GM18499 (cell line): ENCODE data around the gene CCDC192.

Experiments
- ATAC-seq: cut with Tn5 transposase; IDR thresholded peaks from one replicate; pipeline ENCODE4 v1.9.1; 2021; ENCODE audit warnings: moderate number of reproducible peaks; ENCODE audit not compliant: insufficient read depth, unreplicated experiment

The CCDC192 gene

DNA sequence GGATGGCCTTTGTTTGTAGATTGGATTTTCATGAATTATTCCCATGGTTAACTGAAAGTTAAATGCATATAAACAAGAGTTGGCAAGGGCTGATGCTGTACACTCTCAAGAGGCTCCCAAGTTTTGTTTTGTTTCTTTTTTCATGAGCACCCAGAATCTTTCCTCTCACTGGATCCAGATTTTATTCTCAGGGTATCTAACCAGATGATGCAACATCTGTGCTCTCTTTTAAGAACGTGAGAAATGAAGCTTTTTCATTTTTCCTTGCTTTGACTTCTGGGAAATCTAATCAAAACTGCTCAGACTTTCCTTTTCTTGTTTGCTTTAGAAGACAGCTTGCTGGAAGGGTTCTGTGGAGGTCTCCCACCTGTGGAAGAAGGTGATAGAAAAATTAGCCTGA, 237.7 kb downstream of the CCDC192 start:
- ATAC-seq: no peak

DNA sequence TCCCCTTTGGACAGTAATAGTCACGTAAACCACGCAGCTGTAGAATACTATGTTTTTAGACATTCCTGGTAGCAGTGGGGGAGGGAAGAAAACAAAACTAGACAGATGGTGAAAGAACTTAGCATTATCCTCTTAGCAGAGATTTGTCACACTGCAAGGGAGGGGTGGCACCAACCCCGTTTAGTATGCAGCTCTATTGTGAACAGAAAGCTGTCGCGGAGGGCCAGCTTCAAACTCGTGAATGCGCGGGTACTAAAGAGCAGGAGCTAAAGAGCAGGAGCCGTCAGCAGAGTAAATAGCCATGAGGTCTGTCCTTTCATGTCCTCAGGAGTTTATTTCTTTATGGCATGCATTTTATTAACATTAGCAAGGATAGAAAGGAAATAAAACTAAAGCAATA, 238.5 kb downstream of the CCDC192 start:
- ATAC-seq: no peak

DNA sequence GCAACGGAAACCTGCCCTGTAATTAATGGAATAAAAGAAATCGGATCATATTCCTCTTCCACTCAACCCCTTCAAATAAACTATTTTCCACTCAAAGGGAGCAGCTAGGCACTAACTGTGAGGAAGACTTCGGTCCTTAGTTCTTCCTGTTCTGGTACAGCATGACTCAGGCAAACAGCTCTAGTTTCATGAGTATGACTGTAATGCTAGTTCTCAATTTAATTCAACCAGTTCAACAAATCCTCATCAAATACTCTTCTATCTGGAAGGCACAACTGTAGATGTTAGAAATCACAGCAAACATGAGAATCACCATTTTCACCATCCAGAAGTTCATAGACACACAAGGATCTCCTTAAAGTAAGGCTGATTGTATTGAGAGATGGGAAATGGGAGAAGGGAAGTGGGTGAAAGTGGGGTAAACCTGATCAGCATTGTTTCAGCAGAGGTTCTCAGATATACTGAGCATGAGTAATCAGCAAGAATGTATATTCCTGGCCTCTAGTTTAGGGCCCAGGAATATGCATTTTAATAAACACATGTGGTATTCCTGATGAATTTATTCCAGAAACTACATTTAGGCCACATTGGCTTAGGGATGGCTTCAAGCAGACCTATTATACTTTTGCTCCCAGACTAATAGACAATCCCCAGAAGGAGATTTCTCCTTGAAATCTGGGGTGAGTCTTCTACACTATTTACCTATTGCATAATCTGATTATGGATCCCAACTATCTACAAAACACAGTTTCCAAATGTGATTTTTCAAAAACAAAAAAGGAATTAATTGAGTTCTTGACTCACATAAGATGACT, 239.3 kb downstream of the CCDC192 start:
- ATAC-seq: no peak

DNA sequence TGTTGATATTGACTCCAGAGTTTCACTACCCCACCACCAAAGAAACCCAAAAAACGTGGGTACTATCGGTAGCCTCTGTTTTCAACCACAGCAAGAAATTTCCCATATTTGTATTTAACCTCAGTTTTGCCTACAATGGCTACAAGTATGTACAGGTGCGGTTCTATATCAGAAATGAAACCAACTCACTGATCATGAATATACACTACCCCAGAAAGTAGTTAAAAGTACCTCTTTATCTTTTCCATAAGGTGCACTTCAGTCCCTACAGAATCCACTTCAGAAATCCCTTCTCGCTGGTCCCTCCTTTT, 239.8 kb downstream of the CCDC192 start:
- peak; percentile 76 for ATAC-seq

DNA sequence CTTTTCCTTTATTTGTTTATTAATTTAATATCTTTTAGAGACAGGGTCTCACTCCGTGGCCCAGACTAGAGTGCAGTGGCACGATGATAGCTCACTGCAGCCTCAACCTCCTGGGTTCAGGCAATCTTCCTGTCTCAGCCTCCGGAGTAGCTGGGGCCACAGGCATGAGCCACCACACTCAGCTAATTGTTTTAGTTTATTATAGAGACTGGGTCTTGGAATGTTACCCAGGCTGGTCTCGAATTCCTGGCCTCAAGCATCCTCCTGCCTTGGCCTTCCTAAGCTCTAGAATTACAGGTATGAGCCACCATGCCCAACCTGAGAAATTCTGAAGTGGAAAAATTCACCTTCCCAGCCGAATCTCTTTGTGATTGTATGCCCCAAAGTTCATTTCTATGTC, 240.9 kb downstream of the CCDC192 start:
- ATAC-seq: no peak

DNA sequence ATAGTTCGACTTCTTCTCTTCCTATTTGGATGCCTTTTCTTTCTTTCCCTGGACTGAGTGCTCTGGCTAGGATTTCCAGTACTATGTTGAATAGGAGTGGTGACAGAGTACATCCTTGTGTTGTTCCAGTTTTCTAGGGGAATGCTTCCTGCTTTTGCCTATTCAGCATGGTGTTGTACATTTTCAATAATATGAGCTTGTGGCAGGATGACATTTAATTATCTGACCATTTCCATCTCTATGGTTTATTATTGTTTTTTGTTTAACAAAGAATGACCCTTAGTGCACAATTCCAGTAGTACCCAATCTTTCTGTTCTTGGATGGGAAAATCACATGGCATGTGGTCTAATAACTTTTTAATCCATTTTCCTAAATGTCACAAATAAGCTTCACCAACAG, 244.8 kb downstream of the CCDC192 start:
- ATAC-seq: no peak

DNA sequence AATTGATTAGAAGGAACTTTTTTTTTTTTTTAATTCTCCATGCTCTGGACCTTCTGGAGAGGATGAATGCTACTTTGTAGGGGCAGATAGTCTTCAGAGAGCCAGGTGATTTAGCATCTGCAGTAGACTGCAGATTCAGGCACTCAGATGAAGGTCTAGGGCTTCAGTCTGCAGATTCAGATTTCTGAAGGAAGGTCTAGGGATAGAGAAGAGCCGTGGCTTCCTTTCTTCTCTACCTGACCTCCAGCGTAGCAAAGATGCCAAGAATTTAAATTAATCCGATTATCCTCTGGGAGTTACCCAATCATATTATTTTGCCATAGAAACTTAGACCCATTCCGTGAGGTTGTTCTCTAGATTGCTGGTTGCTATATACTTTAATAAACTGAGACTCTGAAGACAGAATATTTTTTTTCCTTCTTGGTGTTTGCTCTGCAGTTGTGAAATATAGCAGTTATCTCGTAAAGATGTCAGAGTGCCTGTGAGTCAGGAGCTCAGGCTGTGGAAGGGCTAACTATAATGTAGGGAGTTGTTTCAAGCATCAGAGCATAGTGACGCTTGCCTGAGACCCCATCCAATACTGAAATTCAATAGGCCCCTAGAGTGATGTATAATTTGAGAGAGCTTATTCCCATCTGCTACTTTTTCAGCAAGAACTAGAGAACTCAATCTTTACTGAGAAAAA, 247.7 kb downstream of the CCDC192 start:
- ATAC-seq: no peak

DNA sequence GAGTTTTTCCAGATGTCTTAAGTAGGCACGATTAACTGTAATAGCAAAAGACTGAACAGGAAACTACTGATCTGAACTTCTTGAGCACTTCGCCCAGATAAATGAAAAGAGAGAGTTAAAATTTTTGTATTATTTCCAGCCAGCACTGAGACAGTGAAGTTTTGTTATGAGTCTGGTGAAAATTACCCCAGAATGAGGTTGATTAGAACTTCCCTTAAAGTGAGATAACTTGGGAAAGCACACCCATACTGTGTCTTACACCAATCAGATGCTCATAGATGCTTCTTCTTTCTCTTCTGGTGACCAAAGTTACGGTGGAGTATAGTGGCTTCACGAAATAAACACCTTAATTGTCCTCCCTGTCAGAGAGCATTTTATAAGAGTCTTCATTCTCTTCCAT, 248.6 kb downstream of the CCDC192 start:
- ATAC-seq: no peak

DNA sequence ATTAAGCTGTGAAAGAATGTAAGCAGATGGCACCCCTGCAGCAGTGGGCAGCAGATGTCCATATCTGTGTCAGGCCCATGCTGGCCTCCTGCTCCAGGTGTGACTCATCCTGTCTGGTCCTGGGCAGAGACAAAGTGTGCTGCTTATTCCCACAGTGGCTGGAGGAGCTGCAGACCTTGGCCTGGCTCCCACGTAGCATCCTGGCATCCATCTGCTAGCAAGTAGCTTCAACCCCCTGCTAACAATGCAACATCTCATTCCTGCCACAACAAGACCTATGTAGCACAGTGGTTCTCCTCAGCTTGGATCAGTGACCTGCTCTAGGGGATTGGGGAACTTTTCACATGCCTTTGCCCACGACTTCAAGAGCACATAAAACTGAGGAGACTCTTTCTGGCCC, 254.0 kb downstream of the CCDC192 start:
- no peak for ATAC-seq

DNA sequence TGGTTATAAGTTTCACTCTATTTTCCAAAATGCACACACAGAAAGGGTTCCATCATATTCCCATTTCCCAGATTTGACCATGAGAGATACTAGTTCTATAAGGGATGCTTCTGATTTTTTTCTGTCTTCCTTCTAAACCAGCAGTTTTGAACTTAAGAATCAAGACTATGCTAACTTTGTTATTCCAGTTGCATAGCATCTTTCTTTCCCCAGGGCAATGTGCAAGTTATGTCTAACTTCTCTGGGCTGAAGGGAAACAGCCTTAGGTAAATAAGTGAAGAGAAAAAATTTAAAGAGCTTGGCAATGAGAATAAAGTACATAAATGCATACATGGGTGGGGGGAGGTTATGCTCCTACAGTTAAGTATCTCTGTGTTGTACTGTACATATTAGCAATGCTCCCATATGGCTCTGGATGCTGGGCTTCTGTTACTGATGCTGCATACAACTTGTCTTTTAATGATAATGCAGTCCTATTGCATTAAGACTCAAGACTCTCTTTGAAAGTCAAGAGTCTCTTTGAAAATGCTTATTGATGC, 254.6 kb downstream of the CCDC192 start:
- no peak for ATAC-seq

DNA sequence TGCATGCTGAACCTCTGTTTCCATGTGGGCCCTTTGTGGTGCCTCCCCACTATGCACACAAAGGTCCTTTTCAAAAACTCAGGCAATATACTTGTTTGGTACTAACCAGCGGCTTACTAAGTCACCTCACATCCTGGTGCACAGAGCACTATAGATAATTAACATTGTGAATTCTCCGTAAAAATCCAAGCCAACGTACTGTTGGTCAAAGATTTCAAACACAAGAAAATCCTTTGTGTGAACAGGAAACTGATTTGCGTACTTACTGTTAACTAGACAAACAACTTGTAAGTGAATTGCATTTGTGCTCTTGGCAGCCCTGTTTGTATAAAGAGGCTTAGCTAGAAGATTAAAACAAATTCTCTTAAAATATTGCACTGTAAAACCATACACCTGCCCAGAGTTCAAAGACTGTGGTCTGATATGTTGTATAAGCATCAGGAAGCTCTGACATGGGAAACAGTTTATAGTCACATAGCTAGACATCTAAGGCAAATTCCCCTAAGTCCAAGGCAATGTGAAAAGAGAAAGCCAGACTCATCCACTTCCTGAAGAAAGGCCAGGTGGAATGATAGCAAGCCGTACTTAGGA, 255.3 kb downstream of the CCDC192 start:
- no peak for ATAC-seq

DNA sequence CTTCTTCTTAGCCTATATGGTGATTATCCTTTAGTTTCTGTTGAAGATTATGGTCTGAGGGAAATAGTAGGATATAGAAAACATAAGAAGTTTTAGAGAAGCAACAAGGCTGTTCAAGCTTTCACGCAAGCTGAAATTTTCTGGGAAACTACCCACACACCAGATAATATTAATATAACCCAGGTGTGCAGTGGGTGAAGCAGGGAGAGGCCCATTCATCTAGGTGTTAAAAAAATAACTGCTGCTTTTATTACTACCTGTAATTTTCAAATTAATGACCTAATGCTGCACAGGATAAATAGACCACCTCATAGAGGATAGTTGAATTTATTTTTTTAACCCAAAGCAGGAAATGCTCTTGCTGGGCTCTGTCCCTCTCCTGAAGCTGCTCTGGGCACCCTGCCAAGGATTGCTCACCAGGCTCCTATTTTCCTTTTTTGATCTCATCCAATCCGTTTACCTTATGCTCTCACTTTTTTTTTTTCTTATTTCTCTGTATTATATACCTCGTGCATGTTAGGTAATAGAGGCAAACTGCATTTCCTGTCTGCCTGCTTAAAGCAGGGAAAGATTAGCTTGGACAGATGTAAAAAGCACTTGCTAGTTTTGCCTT, 256.1 kb downstream of the CCDC192 start:
- no peak for ATAC-seq

DNA sequence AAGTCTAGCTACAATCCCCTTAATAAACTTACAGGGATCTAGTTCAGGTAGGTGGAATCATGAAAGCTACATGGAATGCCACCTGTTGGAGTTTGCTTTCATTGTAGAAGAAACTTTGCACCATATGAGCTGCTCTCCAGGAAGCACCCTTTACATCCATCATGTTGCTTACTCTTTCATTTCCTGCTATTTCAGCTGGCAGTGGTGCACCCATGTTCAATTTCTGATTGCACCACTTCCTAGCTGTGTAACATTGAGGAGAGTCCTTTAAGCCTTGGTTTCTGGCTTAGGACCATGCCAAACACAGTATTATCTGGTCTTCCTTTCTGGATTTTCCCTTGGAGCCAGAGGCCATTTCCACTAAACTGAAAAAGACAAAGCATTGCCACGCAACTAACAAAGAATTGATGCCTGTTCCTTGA, 257.1 kb downstream of the CCDC192 start:
- ATAC-seq: no peak

DNA sequence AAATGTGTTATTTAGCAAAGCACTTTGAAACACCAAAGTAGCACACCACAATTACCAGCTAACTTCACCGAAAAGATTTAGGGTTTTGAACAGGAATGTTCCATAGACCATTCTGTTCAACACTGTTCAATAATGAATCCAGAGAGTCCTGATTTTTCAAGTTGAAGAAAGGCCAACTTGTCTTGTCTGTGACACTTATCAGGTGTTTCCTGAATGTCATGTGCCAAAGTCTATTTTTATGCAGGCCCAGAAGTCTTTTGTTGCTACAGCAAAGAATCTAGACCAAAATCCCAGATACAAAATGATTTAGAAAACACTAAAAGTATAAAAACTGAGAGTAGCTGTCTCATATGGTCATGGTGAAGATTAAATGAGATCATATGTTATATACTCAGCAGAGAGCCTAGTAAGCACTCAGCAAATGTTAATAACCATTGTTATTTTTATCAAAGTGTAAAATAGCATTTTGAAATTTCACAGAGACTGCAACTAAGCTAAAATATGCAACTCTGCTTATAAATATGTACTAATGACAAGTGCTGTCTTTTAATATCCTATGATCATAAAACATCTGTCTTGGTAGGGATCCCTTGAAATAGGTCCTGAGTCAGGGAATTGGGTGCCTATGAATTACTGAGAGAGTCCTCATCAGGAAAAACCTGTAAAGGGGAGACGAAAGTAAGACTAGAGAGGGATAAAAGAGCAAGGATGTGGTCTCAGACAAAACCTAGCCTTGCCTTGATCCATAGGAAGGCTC, 258.0 kb downstream of the CCDC192 start:
- ATAC-seq: no peak

DNA sequence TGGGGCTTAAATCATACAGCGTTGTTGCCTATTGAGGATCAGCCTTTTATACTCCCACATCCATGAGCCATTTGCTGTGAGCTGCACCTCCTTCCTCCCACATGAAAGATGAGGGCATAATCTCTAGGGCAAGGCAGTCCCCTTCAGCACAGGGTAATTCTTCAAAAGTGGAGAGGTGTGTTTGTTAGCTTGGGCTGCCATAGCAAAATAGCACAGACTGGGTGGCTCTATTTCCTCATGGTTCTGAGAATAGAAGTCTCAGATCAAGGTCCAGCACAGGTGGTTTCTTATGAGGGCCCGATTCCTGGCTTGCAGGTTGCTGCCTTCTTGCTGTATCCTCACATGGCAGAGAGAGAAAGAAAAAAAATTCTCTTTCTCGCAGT, 258.6 kb downstream of the CCDC192 start:
- no peak for ATAC-seq

DNA sequence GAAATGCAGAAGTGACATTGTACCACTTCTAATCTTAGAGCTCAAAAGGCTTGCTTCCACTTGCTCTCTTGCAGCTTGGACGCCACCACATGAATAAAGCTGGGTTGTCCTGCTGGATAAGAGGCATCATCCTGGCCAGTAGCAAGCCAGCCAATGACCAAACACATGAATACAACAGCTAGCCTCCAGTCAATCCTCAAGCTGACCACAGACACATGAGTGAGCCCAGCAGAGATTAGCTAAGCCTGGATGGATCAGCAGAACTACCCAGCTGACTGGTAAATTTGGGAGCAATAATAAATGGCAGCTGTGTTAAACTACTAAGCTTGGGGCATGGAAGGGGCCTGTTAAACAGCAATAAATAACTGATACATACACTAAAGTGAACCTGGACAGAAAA, 259.3 kb downstream of the CCDC192 start:
- no peak for ATAC-seq

DNA sequence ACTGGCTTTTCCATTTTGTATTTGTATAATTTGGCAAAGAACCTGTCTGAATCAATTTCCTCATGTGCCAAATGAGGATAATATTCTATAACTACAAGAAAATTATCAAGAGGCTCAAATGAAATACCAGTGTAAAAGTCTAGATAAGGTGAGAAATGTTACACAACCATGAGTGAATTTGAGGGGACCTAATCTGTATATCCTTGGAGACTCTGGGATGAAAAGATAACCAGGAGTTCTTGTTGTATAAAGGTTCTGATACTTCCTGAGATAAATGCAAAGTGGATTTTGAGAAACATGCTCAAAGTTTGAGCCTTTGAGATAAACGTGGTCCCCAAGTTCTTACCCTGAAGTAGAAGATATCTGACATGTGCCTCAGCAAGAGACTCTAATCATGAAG, 260.0 kb downstream of the CCDC192 start:
- no peak for ATAC-seq

DNA sequence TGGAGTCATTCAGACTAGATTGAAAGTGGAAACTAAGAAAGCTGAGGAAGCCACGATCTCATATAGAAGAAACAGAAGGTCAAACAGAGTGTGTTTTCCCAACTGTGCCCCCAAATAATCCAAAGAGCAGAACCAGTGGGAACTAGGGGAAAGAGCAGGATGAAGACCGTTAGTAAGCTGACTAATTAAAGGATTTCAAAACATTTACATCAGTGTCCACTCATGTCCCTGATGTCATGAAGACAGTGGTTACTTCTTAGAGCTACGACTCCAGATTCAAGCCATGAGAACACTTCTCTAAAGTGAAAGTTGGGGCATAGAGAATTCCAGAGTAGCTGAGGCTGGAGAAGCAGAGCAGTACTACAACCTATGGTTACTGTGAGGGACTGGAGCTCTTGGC, 260.7 kb downstream of the CCDC192 start:
- ATAC-seq: no peak

DNA sequence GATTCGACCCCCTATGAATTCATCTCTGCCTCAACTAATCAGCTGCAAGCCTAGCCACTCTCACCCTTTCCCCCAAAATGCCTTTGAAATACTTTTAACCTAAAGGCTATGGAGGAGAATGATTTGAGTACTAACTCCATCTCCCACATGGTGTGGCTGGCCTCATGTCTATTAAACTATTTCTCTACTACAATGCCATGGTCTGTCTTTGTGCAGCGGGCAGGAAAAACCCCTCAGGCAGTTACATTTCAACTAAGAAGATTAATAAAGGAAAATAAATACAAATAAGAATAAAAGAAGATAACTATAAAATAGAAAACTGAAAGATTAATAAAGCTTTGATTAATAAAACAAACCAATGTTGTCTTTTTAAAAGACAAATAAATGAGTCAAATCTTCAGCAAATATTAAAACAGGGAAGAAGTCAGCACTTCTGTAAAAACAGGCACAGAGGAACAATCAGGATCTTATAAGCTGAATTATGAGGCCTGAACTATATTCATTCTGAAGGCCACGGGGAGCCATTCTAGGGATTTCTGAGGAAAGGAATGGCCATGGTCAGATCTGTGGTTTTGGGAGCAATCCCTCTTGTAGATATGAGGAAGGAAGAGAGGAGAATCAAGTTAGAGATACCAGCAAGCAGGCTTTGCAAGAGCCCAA, 264.3 kb downstream of the CCDC192 start:
- no peak for ATAC-seq
